Ovary (tissue), 9 donors: ENCODE measurements around the gene PDCD6IP. TPM values are rescaled to one million over a fixed set of nuclear protein-coding genes. Genes with fewer than 3 reads are reported as not detected.

Source experiments
- DNase-seq, 5 donors: peaks; one replicate each; pipeline ENCODE4 v3.0.0-alpha.2; 2019 to 2020
- H3K27ac ChIP-seq, 2 donors: fragments of 200-600 bp; one replicate each; pipeline versions ENCODE4 v1.5.1 to v1.8.0; 2019 to 2022
- H3K27me3 ChIP-seq: fragments of 200-600 bp; one replicate; pipeline ENCODE4 v1.8.0; 2022
- H3K36me3 ChIP-seq: fragments of 200-600 bp; sonication (generic); one replicate; pipeline ENCODE4 v1.5.1; 2019
- H3K4me1 ChIP-seq: one replicate; pipeline ENCODE4 v1.8.1; 2013; ENCODE audit warnings: mild to moderate bottlenecking, moderate library complexity; ENCODE audit not compliant: insufficient read depth
- H3K4me3 ChIP-seq: fragments of 200-600 bp; sonication (generic); one replicate; pipeline ENCODE4 v1.5.1; 2017
- H3K9me3 ChIP-seq, 2 donors: fragments of 200-600 bp in 1 of 2; sonication (generic) in 1 of 2; one replicate each; pipeline versions ENCODE4 v1.5.1 to v1.8.1; 2013 to 2019; ENCODE audit warnings: mild to moderate bottlenecking in 1 of 2, moderate library complexity in 1 of 2
- EP300 ChIP-seq: sonication (generic); formaldehyde crosslinking; IDR thresholded peaks from one replicate; pipeline ENCODE4 v1.6.1; 2017; ENCODE audit warnings: antibody characterized with exemption
- POLR2A ChIP-seq: fragments of 450-650 bp; IDR thresholded peaks from one replicate; pipeline ENCODE4 v1.6.1; 2017; ENCODE audit warnings: antibody characterized with exemption, mild to moderate bottlenecking, moderate library complexity
- WGBS, 3 donors: extraction: QIAGEN DNeasy Blood & Tissue Kit in 1 of 3; methylation state at CpG; one replicate each; pipeline versions ENCODE4 v1.1.5 to v1.1.7; 2013 to 2017; 5-methylcytosine and 5-hydroxymethylcytosine counted together
- intact Hi-C, 4 donors: fragments of 100-400 bp; cut with DNase I; formaldehyde crosslinking; loops; one replicate each; pipeline versions ENCODE4 v1.11.0 to v1.15.1; 2022 to 2023
- polyA plus RNA-seq, 2 donors: library from polyadenylated mRNA; stranded (reverse); fragments of 200-250 nt in 1 of 2; fragments of 350-450 nt in 1 of 2; fragmentation: Illumina TruSeq in 1 of 2; extraction: RNeasy Lipid Tissue Mini Kit (QIAGEN cat#74804) in 1 of 2; gene quantifications; one replicate each; pipeline ENCODE4 v1.2.3, GENCODE V29; 2013 to 2014
- total RNA-seq, 7 donors: library from RNA; depleted of rRNA in 2 of 7; stranded (reverse); fragments of >200 nt in 2 of 7; fragmentation: NEBNext Ultra II Directional in 3 of 7; extraction: Animal tissue kit (Norgen Biotek cat#: 25700) in 3 of 7; gene quantifications; one replicate each; pipeline versions ENCODE4 v1.1.0 to v1.2.4, GENCODE V29; 2016 to 2023
- TF ChIP-seq, protein P1 (sequence below), 3 donors: fragments of 450-650 bp in 2 of 3; fragments of 200-600 bp in 1 of 3; IDR thresholded peaks; one replicate each; pipeline versions ENCODE4 v1.5.1 to v1.8.0; 2016 to 2022; ENCODE audit warnings: antibody characterized with exemption in 3 of 3, mild to moderate bottlenecking in 1 of 3
- donor health status: DM: no; HTN: no; CAD: no; lungs with moderate emphysema.
- donor health status: DM: no; HTN: no; CAD: no.
- donor health status: Bipolar disorder and iron deficiency.
- donor health status: DM: yes; HTN: yes; CAD: no.
- donor health status: DM: no; HTN: no; CAD: no.
- donor health status: DM: yes; HTN: yes; CAD: no.

The PDCD6IP gene
- total and polyA plus RNA-seq, 9 donors, result 40.0 to 166 (median 126) TPM

DNA sequence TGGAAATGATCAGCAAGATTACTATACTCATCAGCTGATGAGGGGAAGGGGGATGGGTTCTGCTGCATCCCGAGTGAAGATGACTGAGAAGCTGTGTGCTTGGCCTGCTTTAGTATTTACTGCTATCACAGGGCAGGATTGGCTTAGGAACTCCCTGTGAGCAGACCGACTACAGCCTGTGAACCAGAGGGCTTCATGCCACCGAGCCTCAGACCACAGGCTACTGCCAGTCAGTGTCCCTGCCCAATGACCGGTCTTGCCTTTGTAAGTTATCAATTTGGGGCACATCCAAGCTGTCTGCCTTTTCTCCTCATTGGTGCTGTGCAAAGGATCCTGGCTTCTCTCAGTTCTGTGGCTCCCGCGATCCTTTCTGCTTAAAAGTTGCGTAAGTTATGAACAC, 71.5 kb downstream of the PDCD6IP start:
- H3K4me3 ChIP-seq, result no peak overlapping the region
- H3K27ac ChIP-seq, result no peak overlapping the region

DNA sequence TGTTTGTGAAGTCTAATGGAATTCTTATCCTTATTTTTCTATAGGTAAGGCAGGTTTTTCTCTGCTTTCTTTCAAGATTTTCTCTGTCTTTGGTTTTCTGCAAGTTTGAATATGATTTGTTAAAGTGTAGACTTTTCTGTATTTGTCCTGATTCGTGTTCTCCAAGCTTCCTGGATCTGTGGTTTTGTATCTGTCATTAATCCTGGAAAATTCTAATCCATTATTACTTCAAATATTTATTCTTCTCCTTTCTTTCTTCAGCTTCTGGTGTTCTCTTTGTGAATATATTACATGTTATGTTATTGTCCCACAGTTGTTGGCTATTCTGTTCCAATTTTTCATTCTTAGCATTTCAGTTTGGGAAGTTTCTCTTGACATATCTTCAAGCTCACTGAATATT, 76.4 kb downstream of the PDCD6IP start:
- intact Hi-C loops, result no loop called here
- Histone ChIP-seq H3K27me3 (no peaks in the 10 kb centered on the region), H3K4me1 (no peaks in the 10 kb centered on the region), H3K4me3 (no peak overlapping the region), H3K36me3 (no peaks in the 10 kb centered on the region), H3K27ac (no peak overlapping the region), H3K9me3 (no peaks in the 10 kb centered on the region)
- WGBS, 3 donors, result 89 to 94% (median 89%) methylated on average over 1 of the region's 1 CpG
- TF ChIP-seq EP300 (no peak), POLR2A (no peak)
- TF ChIP-seq, protein P1, sequence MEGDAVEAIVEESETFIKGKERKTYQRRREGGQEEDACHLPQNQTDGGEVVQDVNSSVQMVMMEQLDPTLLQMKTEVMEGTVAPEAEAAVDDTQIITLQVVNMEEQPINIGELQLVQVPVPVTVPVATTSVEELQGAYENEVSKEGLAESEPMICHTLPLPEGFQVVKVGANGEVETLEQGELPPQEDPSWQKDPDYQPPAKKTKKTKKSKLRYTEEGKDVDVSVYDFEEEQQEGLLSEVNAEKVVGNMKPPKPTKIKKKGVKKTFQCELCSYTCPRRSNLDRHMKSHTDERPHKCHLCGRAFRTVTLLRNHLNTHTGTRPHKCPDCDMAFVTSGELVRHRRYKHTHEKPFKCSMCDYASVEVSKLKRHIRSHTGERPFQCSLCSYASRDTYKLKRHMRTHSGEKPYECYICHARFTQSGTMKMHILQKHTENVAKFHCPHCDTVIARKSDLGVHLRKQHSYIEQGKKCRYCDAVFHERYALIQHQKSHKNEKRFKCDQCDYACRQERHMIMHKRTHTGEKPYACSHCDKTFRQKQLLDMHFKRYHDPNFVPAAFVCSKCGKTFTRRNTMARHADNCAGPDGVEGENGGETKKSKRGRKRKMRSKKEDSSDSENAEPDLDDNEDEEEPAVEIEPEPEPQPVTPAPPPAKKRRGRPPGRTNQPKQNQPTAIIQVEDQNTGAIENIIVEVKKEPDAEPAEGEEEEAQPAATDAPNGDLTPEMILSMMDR (IDR thresholded peaks at IDR 0.05), result no peak
- DNase-seq, result no peak

More for the DNA sequence above, 71.5 kb downstream of the PDCD6IP start:
- DNase-seq, result no peak
- Histone ChIP-seq H3K4me1 (no peaks in the 10 kb centered on the region), H3K36me3 (no peaks in the 10 kb centered on the region), H3K9me3 (no peaks in the 10 kb centered on the region), H3K27me3 (no peaks in the 10 kb centered on the region)
- WGBS, 3 donors, result 81 to 93% (median 81%) methylated on average over 7 of the region's 7 CpGs
- intact Hi-C loops, result no loop called here
- no peak for TF ChIP-seq EP300
- TF ChIP-seq, protein P1 (IDR thresholded peaks at IDR 0.05), result no peak
- TF ChIP-seq POLR2A, result no peak

DNA sequence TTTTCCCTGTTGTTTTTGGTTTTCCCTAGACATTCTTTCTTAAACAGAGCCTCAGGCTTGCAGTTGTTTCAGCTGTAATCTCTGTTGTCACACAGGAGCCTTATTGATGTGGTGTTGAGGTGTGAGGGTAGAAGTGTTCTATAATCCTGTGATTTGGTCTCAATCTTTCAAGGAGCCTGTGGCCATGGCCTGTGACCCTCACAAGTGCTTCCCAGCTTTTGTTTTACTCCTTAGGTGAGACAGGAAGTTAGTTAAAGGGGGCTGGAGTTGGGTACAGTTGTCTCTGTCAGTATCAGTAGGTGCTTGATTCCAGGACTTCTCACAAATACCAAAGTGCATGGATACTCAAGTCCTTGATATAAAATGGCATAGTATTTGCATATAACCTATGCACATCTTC, 77.2 kb downstream of the PDCD6IP start:
- TF ChIP-seq EP300, result no peak
- TF ChIP-seq POLR2A, result no peak
- TF ChIP-seq, protein P1 (IDR thresholded peaks at IDR 0.05), result no peak
- Histone ChIP-seq H3K4me1 (no peaks in the 10 kb centered on the region), H3K36me3 (no peaks in the 10 kb centered on the region), H3K4me3 (no peak overlapping the region), H3K27ac (no peak overlapping the region), H3K9me3 (no peaks in the 10 kb centered on the region), H3K27me3 (no peaks in the 10 kb centered on the region)
- intact Hi-C loops, result no loop called here
- DNase-seq, result no peak

DNA sequence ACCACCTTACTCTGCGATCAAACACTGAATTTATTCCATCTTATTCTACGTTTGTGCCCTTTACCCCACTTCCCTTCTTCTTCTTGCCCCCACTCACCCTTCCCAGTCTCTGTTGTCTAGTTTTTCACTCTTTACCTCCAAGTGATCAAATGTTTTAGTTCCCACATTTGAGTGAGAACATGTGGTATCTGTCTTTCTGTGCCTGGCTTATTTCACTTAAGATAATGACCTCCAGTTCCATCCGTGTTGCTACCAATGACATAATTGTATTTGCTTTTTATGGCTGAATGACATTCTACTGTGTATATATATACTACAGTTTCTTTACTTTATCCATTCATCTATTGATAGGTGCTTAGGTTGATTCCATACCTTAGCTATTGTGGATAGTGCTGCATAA, 78.8 kb downstream of the PDCD6IP start:
- no peaks in the 10 kb centered on the region for H3K27me3 ChIP-seq
- 65 to 69% (median 65%) methylated on average over 3 of the region's 3 CpGs for WGBS, 3 donors
- no peaks in the 10 kb centered on the region for H3K4me1 ChIP-seq

More for the DNA sequence above, 78.8 kb downstream of the PDCD6IP start:
- DNase-seq, result no peak
- Histone ChIP-seq H3K4me3 (no peak overlapping the region), H3K9me3 (no peaks in the 10 kb centered on the region), H3K36me3 (no peaks in the 10 kb centered on the region), H3K27ac (no peak overlapping the region)
- no peak for TF ChIP-seq EP300
- TF ChIP-seq, protein P1 (IDR thresholded peaks at IDR 0.05), result no peak
- TF ChIP-seq POLR2A, result no peak
- intact Hi-C loops, result no loop called here
